ENCODE measurements around the gene ANKMY1. TPM values are rescaled to one million over a fixed set of nuclear protein-coding genes. Genes with fewer than 3 reads are reported as not detected.
"Not testable (repeated sequence)": the region's sequence is repeated elsewhere in the genome, so short reads cannot be mapped to it uniquely, and the experiment has no call there.

ANKMY1 gene
- total and polyA plus RNA-seq, 11 donors = 2.4 to 11.7 (median 5.5) TPM

GRCh38 chr2:240498171-240498957 is 59.4 kb downstream of the ANKMY1 start:
- DNase-seq (peak in 1 of 5 donors; percentile 16), ATAC-seq (no peak)
- no peaks in the 10 kb centered on the region for H3K4me1 ChIP-seq
- H3K27me3 ChIP-seq = no peaks in the 10 kb centered on the region
- 91 to 95% (median 93%) methylated on average over 12 to 13 of the region's 13 CpGs for WGBS, 4 donors
- no peak overlapping the region for H3K4me3 ChIP-seq
- H3K36me3 ChIP-seq = peaks cover 0 to 34% (median 0%) of the 10 kb centered on the region in 9 donors
- no peaks in the 10 kb centered on the region for H3K9me3 ChIP-seq
- TF ChIP-seq POLR2A (IDR thresholded peaks at IDR 0.05) (no peak), CTCF (IDR thresholded peaks at IDR 0.05) (no peak)
- H3K27ac ChIP-seq = no peak overlapping the region
- intact Hi-C loops (cut with DNase I) = no loop called here

- TF ChIP-seq CTCF (IDR thresholded peaks at IDR 0.05) = peak in 3 of 12 donors; percentile 10 to 21 (median 12)
- H3K27me3 ChIP-seq; H3K27ac ChIP-seq; H3K4me1 ChIP-seq; ATAC-seq; intact Hi-C loops (cut with DNase I); H3K4me3 ChIP-seq: not testable (repeated sequence)
- Histone ChIP-seq H3K36me3 (peaks cover 0 to 34% (median 0%) of the 10 kb centered on the region in 9 donors), H3K9me3 (peaks cover 0 to 11% (median 5%) of the 10 kb centered on the region in 12 donors)
- peak in 1 of 5 donors; percentile 4 for DNase-seq
- 97 to 98% (median 98%) methylated on average over 7 of the region's 7 CpGs for WGBS, 4 donors
Observed at GRCh38 chr2:240497082-240497481, 60.7 kb downstream of the ANKMY1 start.

GRCh38 chr2:240494942-240495341 is 62.8 kb downstream of the ANKMY1 start:
- H3K27me3 ChIP-seq; H3K4me3 ChIP-seq; H3K4me1 ChIP-seq; H3K27ac ChIP-seq; ATAC-seq; intact Hi-C loops (cut with DNase I): not testable (repeated sequence)
- peaks cover 0 to 31% (median 16%) of the 10 kb centered on the region in 12 donors for H3K9me3 ChIP-seq
- peak in 1 of 5 donors; percentile 45 for DNase-seq
- H3K36me3 ChIP-seq = peaks cover 0 to 28% (median 0%) of the 10 kb centered on the region in 9 donors
- peak in 8 of 12 donors; percentile 5 to 40 (median 26) for TF ChIP-seq CTCF (IDR thresholded peaks at IDR 0.05)
- 72 to 91% (median 80%) methylated on average over 11 of the region's 11 CpGs for WGBS, 4 donors

GRCh38 chr2:240494194-240494793 is 63.5 kb downstream of the ANKMY1 start:
- peak in 1 of 5 donors; percentile 28 for DNase-seq
- H3K9me3 ChIP-seq = peaks cover 0 to 37% (median 22%) of the 10 kb centered on the region in 12 donors
- 83 to 98% (median 93%) methylated on average over 1 of the region's 1 CpG for WGBS, 4 donors
- H3K27ac ChIP-seq = no peak overlapping the region
- intact Hi-C loops (cut with DNase I) = no loop called here
- H3K4me3 ChIP-seq = no peak overlapping the region
- ATAC-seq = no peak
- H3K27me3 ChIP-seq = no peaks in the 10 kb centered on the region
- H3K36me3 ChIP-seq = peaks cover 0 to 23% (median 0%) of the 10 kb centered on the region in 9 donors
- no peaks in the 10 kb centered on the region for H3K4me1 ChIP-seq
- TF ChIP-seq CTCF (IDR thresholded peaks at IDR 0.05) (no peak), POLR2A (IDR thresholded peaks at IDR 0.05) (no peak)
